ENCODE data around the gene SLC25A22. TPM values are rescaled to one million over a fixed set of nuclear protein-coding genes. Genes with fewer than 3 reads are reported as not detected.

The SLC25A22 gene
- total and polyA plus RNA-seq, 8 donors: 12.5 to 29.4 (median 17.0) TPM

- Histone ChIP-seq H3K4me3 (no peak overlapping the region), H3K27me3 (peaks cover 0 to 31% of the 10 kb centered on the region in 2 donors), H3K27ac (no peak overlapping the region), H3K9me3 (no peaks in the 10 kb centered on the region), H3K4me1 (peaks cover 0 to 4% of the 10 kb centered on the region in 2 donors), H3K36me3 (peaks cover 0 to 21% of the 10 kb centered on the region in 2 donors)
- ATAC-seq (no peak), DNase-seq (no peak)
- TF ChIP-seq, protein P1, sequence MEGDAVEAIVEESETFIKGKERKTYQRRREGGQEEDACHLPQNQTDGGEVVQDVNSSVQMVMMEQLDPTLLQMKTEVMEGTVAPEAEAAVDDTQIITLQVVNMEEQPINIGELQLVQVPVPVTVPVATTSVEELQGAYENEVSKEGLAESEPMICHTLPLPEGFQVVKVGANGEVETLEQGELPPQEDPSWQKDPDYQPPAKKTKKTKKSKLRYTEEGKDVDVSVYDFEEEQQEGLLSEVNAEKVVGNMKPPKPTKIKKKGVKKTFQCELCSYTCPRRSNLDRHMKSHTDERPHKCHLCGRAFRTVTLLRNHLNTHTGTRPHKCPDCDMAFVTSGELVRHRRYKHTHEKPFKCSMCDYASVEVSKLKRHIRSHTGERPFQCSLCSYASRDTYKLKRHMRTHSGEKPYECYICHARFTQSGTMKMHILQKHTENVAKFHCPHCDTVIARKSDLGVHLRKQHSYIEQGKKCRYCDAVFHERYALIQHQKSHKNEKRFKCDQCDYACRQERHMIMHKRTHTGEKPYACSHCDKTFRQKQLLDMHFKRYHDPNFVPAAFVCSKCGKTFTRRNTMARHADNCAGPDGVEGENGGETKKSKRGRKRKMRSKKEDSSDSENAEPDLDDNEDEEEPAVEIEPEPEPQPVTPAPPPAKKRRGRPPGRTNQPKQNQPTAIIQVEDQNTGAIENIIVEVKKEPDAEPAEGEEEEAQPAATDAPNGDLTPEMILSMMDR (IDR thresholded peaks at IDR 0.05): no peak
- intact Hi-C loops (cut with DNase I): no loop called here
Measured at GRCh38 chr11:788009-788640, 10.0 kb downstream of the SLC25A22 start.

- TF ChIP-seq, protein P1 (IDR thresholded peaks at IDR 0.05): no peak
- Histone ChIP-seq H3K27me3 (peaks cover 0 to 31% of the 10 kb centered on the region in 2 donors), H3K36me3 (peaks cover 0 to 11% of the 10 kb centered on the region in 2 donors), H3K9me3 (no peaks in the 10 kb centered on the region), H3K4me3 (no peak overlapping the region), H3K4me1 (peaks cover 0 to 4% of the 10 kb centered on the region in 2 donors), H3K27ac (no peak overlapping the region)
- no peak for DNase-seq
- intact Hi-C loops (cut with DNase I): no loop called here
- ATAC-seq: no peak
Measured at GRCh38 chr11:787084-787675, 10.9 kb downstream of the SLC25A22 start.

DNA sequence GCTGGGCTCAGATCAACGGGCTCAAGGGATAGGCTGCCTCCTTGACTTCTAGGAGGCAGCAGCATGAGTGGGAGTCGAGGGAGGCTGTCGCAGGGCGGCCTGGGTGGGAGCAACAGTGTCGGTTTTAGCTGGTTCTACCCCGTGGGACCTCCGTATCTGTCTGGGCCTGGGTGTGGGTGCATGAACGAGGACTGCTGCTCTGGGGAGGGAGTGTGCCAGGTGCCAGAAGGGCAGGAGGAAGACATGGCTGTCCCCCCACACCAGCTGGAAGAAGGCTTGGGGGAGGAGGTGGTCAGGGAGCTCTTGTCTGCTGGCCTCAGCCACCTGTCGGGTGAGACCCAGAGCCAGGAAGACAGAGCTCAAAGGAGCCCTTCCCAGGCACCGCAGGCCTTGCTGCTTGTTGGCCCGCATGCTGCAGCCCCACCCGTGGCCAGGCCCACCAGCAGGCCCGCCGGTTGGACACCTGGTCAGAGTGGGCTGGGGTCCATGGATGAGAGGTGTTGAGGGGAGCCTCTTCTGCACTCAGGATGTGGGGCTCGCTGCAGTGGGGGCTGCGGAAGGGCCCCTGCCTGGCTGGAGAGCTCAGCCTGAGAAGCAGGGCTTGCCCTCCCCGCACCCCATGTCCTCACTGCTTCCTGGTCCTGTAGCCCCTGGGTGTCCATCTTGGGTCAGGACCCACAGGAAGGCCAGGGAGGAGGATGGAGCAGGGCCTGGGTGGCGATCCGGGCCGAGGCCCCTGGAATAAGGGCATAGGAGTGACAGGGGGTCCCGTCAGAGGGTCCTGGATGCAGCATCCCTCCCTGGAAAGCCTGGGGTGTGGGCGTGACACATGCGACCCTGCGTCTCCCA lies 11.6 kb downstream of the SLC25A22 start:
- H3K27me3 ChIP-seq: peaks cover 0 to 31% of the 10 kb centered on the region in 2 donors
- no peak overlapping the region for H3K27ac ChIP-seq
- DNase-seq (no peak), ATAC-seq (no peak)
- intact Hi-C loops (cut with DNase I): no loop called here
- H3K36me3 ChIP-seq: peaks cover 0 to 4% of the 10 kb centered on the region in 2 donors
- no peak overlapping the region for H3K4me3 ChIP-seq
- H3K4me1 ChIP-seq: peaks cover 0 to 4% of the 10 kb centered on the region in 2 donors
- no peaks in the 10 kb centered on the region for H3K9me3 ChIP-seq
- TF ChIP-seq, protein P1 (IDR thresholded peaks at IDR 0.05): no peak

- H3K36me3 ChIP-seq: peaks cover 0 to 4% of the 10 kb centered on the region in 2 donors
- H3K9me3 ChIP-seq: no peaks in the 10 kb centered on the region
- no peak overlapping the region for H3K4me3 ChIP-seq
- peaks cover 0 to 12% of the 10 kb centered on the region in 2 donors for H3K27me3 ChIP-seq
- peaks cover 1 to 20% of the 10 kb centered on the region in 2 donors for H3K4me1 ChIP-seq
- DNase-seq (peak in 3 of 4 donors; percentile 79 to 91 (median 80)), ATAC-seq (peak; percentile 94)
- TF ChIP-seq, protein P1 (IDR thresholded peaks at IDR 0.05): peak; percentile 29 to 53
- H3K27ac ChIP-seq: no peak overlapping the region
- intact Hi-C loops (cut with DNase I): no loop called here
Measured at GRCh38 chr11:783581-784015, 14.5 kb downstream of the SLC25A22 start.
